Measurements from ENCODE around the gene COPB1.

The COPB1 gene

DNA sequence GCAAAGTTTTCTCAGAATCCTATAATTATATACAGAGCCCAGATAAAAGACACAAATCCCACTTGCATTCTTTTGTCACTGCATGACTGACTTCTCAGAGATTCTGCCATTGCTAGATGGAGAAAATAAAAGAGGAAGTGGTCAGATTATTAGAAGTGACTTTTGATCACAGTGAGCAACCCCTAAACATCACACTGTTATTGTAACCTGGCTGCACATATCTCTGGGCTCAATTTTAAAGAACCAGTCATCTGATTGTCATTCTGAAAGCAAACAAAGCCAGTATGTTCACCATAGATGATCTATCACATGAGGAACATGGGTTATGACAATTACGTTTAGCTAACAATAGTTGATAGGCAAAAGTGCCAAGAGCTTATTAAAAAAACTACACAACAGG, 47.8 kb downstream of the COPB1 start:
- no peak for ATAC-seq

DNA sequence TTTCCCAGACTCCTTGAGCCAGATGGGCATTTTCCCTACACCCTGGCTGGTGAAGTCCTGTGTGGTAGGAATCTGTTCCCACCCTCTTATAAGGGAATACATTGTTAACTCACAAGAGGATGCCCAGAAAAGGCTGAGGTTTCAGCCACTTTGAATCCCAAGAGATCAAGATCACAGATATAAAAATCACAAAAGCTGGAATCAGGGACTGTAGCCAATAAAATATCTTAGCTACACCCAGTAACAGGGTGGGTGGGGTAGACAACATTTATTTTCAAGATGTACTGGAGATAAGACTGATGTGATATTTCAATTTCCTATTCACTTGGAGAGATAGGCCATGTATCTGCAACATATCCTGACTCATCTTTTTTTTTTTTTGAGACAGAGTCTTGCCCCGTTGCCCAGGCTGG, 50.3 kb downstream of the COPB1 start:
- peak; percentile 69 for ATAC-seq
- TF ChIP-seq ZFP3 (CRISPR knock-in tag; IDR thresholded peaks at IDR 0.05), result no peak
- TF ChIP-seq ISL1 (CRISPR knock-in tag; IDR thresholded peaks at IDR 0.05), result peak; percentile 54

More for the DNA sequence above, 47.8 kb downstream of the COPB1 start:
- TF ChIP-seq TOX (CRISPR knock-in tag; IDR thresholded peaks at IDR 0.05; ENCODE audit: borderline replicate concordance) (no peak), ZNF70 (CRISPR knock-in tag; IDR thresholded peaks at IDR 0.05) (no peak), ISL1 (CRISPR knock-in tag; IDR thresholded peaks at IDR 0.05) (no peak), ZNF565 (CRISPR knock-in tag; conservative IDR thresholded peaks at IDR 0.05; ENCODE audit: low read depth) (no peak), BACH2 (CRISPR knock-in tag; IDR thresholded peaks at IDR 0.05; ENCODE audit: borderline replicate concordance) (no peak), PPARA (CRISPR knock-in tag; IDR thresholded peaks at IDR 0.05; ENCODE audit: borderline replicate concordance) (no peak), OSR1 (CRISPR knock-in tag; IDR thresholded peaks at IDR 0.05) (no peak), ESRRG (CRISPR knock-in tag; IDR thresholded peaks at IDR 0.05) (no peak), ZC3H10 (CRISPR knock-in tag; IDR thresholded peaks at IDR 0.05) (no peak), CREB5 (CRISPR knock-in tag; IDR thresholded peaks at IDR 0.05; ENCODE audit: low read depth) (no peak), RARB (CRISPR knock-in tag; IDR thresholded peaks at IDR 0.05) (no peak), GLIS3 (CRISPR knock-in tag; IDR thresholded peaks at IDR 0.05) (no peak), CSDC2 (CRISPR knock-in tag; IDR thresholded peaks at IDR 0.05) (no peak), ARNTL (CRISPR knock-in tag; IDR thresholded peaks at IDR 0.05; ENCODE audit: borderline replicate concordance, low read depth) (no peak), ZFP3 (CRISPR knock-in tag; IDR thresholded peaks at IDR 0.05) (no peak), TCF4 (CRISPR knock-in tag; IDR thresholded peaks at IDR 0.05; ENCODE audit: borderline replicate concordance) (no peak), ZFP30 (CRISPR knock-in tag; IDR thresholded peaks at IDR 0.05) (no peak)
- TF ChIP-seq, protein P1, sequence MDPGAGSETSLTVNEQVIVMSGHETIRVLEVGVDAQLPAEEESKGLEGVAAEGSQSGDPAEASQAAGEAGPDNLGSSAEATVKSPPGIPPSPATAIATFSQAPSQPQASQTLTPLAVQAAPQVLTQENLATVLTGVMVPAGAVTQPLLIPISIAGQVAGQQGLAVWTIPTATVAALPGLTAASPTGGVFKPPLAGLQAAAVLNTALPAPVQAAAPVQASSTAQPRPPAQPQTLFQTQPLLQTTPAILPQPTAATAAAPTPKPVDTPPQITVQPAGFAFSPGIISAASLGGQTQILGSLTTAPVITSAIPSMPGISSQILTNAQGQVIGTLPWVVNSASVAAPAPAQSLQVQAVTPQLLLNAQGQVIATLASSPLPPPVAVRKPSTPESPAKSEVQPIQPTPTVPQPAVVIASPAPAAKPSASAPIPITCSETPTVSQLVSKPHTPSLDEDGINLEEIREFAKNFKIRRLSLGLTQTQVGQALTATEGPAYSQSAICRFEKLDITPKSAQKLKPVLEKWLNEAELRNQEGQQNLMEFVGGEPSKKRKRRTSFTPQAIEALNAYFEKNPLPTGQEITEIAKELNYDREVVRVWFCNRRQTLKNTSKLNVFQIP (CRISPR knock-in tag; IDR thresholded peaks at IDR 0.05; ENCODE audit: borderline replicate concordance, low read depth), result no peak
- TF ChIP-seq, protein P2, sequence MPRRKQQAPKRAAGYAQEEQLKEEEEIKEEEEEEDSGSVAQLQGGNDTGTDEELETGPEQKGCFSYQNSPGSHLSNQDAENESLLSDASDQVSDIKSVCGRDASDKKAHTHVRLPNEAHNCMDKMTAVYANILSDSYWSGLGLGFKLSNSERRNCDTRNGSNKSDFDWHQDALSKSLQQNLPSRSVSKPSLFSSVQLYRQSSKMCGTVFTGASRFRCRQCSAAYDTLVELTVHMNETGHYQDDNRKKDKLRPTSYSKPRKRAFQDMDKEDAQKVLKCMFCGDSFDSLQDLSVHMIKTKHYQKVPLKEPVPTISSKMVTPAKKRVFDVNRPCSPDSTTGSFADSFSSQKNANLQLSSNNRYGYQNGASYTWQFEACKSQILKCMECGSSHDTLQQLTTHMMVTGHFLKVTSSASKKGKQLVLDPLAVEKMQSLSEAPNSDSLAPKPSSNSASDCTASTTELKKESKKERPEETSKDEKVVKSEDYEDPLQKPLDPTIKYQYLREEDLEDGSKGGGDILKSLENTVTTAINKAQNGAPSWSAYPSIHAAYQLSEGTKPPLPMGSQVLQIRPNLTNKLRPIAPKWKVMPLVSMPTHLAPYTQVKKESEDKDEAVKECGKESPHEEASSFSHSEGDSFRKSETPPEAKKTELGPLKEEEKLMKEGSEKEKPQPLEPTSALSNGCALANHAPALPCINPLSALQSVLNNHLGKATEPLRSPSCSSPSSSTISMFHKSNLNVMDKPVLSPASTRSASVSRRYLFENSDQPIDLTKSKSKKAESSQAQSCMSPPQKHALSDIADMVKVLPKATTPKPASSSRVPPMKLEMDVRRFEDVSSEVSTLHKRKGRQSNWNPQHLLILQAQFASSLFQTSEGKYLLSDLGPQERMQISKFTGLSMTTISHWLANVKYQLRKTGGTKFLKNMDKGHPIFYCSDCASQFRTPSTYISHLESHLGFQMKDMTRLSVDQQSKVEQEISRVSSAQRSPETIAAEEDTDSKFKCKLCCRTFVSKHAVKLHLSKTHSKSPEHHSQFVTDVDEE (CRISPR knock-in tag; IDR thresholded peaks at IDR 0.05), result no peak
- TF ChIP-seq, protein P3, sequence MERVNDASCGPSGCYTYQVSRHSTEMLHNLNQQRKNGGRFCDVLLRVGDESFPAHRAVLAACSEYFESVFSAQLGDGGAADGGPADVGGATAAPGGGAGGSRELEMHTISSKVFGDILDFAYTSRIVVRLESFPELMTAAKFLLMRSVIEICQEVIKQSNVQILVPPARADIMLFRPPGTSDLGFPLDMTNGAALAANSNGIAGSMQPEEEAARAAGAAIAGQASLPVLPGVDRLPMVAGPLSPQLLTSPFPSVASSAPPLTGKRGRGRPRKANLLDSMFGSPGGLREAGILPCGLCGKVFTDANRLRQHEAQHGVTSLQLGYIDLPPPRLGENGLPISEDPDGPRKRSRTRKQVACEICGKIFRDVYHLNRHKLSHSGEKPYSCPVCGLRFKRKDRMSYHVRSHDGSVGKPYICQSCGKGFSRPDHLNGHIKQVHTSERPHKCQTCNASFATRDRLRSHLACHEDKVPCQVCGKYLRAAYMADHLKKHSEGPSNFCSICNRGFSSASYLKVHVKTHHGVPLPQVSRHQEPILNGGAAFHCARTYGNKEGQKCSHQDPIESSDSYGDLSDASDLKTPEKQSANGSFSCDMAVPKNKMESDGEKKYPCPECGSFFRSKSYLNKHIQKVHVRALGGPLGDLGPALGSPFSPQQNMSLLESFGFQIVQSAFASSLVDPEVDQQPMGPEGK (CRISPR knock-in tag; IDR thresholded peaks at IDR 0.05; ENCODE audit: borderline replicate concordance), result no peak

DNA sequence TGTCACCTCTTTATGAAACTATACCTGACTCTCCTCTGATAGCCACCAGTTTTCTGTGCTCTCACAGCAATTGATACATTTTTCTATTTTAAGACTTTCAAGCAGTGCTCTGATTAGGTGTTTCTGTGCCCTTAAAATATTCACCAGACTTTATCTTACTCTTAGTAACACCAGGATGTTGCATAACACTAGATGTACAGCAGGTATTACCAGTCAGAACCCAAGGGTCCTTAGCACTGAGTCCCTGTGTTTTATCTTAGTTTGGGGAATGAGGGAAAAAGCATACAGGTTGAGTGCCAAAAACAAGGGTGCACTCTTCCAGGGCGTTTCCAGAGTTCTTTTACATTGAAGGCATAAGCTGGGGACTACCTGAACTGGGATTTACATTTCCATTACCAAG, 51.4 kb downstream of the COPB1 start:
- no peak for ATAC-seq
- no peak for TF ChIP-seq CREB5 (CRISPR knock-in tag; IDR thresholded peaks at IDR 0.05; ENCODE audit: low read depth)
- no peak for TF ChIP-seq GLIS3 (CRISPR knock-in tag; IDR thresholded peaks at IDR 0.05)
- TF ChIP-seq TOX (CRISPR knock-in tag; IDR thresholded peaks at IDR 0.05; ENCODE audit: borderline replicate concordance), result no peak
- TF ChIP-seq ZNF565 (CRISPR knock-in tag; conservative IDR thresholded peaks at IDR 0.05; ENCODE audit: low read depth), result no peak
- no peak for TF ChIP-seq RARB (CRISPR knock-in tag; IDR thresholded peaks at IDR 0.05)
- TF ChIP-seq CSDC2 (CRISPR knock-in tag; IDR thresholded peaks at IDR 0.05), result no peak
- no peak for TF ChIP-seq ZFP3 (CRISPR knock-in tag; IDR thresholded peaks at IDR 0.05)
- TF ChIP-seq ZNF70 (CRISPR knock-in tag; IDR thresholded peaks at IDR 0.05), result no peak
- TF ChIP-seq, protein P3 (CRISPR knock-in tag; IDR thresholded peaks at IDR 0.05; ENCODE audit: borderline replicate concordance), result no peak
- TF ChIP-seq ZFP30 (CRISPR knock-in tag; IDR thresholded peaks at IDR 0.05), result no peak
- TF ChIP-seq, protein P4, sequence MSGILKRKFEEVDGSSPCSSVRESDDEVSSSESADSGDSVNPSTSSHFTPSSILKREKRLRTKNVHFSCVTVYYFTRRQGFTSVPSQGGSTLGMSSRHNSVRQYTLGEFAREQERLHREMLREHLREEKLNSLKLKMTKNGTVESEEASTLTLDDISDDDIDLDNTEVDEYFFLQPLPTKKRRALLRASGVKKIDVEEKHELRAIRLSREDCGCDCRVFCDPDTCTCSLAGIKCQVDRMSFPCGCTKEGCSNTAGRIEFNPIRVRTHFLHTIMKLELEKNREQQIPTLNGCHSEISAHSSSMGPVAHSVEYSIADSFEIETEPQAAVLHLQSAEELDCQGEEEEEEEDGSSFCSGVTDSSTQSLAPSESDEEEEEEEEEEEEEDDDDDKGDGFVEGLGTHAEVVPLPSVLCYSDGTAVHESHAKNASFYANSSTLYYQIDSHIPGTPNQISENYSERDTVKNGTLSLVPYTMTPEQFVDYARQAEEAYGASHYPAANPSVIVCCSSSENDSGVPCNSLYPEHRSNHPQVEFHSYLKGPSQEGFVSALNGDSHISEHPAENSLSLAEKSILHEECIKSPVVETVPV (CRISPR knock-in tag; IDR thresholded peaks at IDR 0.05), result no peak
- no peak for TF ChIP-seq ARNTL (CRISPR knock-in tag; IDR thresholded peaks at IDR 0.05; ENCODE audit: borderline replicate concordance, low read depth)
- no peak for TF ChIP-seq TCF4 (CRISPR knock-in tag; IDR thresholded peaks at IDR 0.05; ENCODE audit: borderline replicate concordance)
- no peak for TF ChIP-seq ESRRG (CRISPR knock-in tag; IDR thresholded peaks at IDR 0.05)
- TF ChIP-seq, protein P2 (CRISPR knock-in tag; IDR thresholded peaks at IDR 0.05), result no peak

All from SK-N-SH treated with all-trans-retinoic acid at 6 μM for 48 hours (cell line).